Fibroblast of mammary gland (primary cell): ENCODE data around the gene MXD1.
A peak's percentile ranks its signal among the peaks of the same experiment; 100 is the strongest.

Source experiments
- DNase-seq: peaks from one replicate; pipeline ENCODE4 v3.0.0-alpha.2; 2010; ENCODE audit warnings: low read depth
- H3K4me3 ChIP-seq: 2 replicates; pipeline ENCODE4 v1.5.1; 2011; ENCODE audit warnings: low read depth, mild to moderate bottlenecking, low read length, moderate library complexity; ENCODE audit not compliant: control insufficient read depth
- CTCF ChIP-seq: conservative IDR thresholded peaks from 2 replicates; pipeline ENCODE4 v1.5.1; 2011; ENCODE audit warnings: low read depth, low read length, inconsistent platforms; ENCODE audit not compliant: control insufficient read depth, insufficient read depth

Gene MXD1

GRCh38 chr2:69977186-69977585, 62.3 kb downstream of the MXD1 start:
- no peak overlapping the region for H3K4me3 ChIP-seq
- no peak for TF ChIP-seq CTCF
- no peak for DNase-seq

GRCh38 chr2:69977906-69978482, 63.1 kb downstream of the MXD1 start:
- no peak overlapping the region for H3K4me3 ChIP-seq
- DNase-seq = no peak
- TF ChIP-seq CTCF = no peak

GRCh38 chr2:69979902-69980807, 65.2 kb downstream of the MXD1 start:
- no peak overlapping the region for H3K4me3 ChIP-seq
- peak; percentile 31 for DNase-seq
- no peak for TF ChIP-seq CTCF

- no peak overlapping the region for H3K4me3 ChIP-seq
- TF ChIP-seq CTCF = no peak
- no peak for DNase-seq
These were observed 68.6 kb downstream of the MXD1 start for GRCh38 chr2:69983392-69983966.

GRCh38 chr2:69985216-69985615, 70.3 kb downstream of the MXD1 start:
- H3K4me3 ChIP-seq = no peak overlapping the region
- no peak for DNase-seq
- TF ChIP-seq CTCF = no peak

GRCh38 chr2:69985688-69986087, 70.8 kb downstream of the MXD1 start:
- no peak for TF ChIP-seq CTCF
- H3K4me3 ChIP-seq = no peak overlapping the region
- DNase-seq = peak; percentile 92
